PC-3 (cell line): ENCODE data around the gene SYT14.

ENCODE experiments used
- EZH2 ChIP-seq: fragments of 300-600 bp; sonication (generic); IDR thresholded peaks from one replicate; pipeline ENCODE4 v1.6.1; 2017; ENCODE audit warnings: antibody characterized with exemption, mild to moderate bottlenecking, low read length; ENCODE audit not compliant: unreplicated experiment
- EZH2phosphoT487 ChIP-seq: fragments of 300-600 bp; sonication (generic); IDR thresholded peaks from 2 replicates; pipeline ENCODE4 v1.6.1; 2018; ENCODE audit warnings: mild to moderate bottlenecking, antibody characterized with exemption, low read length, borderline replicate concordance
- TF ChIP-seq, protein P1 (sequence below): fragments of 300-600 bp; sonication (generic); conservative IDR thresholded peaks from 2 replicates; pipeline ENCODE4 v1.5.1; 2017; ENCODE audit warnings: antibody characterized with exemption, low read depth, mild to moderate bottlenecking, low read length

DNA sequence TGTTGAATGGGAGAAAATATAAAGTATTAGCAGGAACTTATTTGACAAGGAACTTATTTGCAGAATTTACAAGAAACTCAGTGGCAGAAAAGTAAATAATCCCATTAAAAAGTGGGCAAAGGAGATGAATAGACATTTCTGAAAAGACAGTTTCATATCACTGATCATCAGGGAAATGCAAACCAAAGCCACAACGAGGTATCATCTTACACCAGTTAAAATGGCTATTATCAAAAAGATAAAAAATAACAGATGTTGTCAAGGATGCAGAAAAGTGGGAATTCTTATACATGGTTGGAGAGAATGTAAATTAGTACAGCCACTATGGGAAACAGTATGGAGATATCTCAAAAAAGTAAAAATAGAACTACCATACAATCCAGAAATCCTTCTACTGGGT, 61.0 kb downstream of the SYT14 start:
- no peak for TF ChIP-seq EZH2
- TF ChIP-seq, protein P1, sequence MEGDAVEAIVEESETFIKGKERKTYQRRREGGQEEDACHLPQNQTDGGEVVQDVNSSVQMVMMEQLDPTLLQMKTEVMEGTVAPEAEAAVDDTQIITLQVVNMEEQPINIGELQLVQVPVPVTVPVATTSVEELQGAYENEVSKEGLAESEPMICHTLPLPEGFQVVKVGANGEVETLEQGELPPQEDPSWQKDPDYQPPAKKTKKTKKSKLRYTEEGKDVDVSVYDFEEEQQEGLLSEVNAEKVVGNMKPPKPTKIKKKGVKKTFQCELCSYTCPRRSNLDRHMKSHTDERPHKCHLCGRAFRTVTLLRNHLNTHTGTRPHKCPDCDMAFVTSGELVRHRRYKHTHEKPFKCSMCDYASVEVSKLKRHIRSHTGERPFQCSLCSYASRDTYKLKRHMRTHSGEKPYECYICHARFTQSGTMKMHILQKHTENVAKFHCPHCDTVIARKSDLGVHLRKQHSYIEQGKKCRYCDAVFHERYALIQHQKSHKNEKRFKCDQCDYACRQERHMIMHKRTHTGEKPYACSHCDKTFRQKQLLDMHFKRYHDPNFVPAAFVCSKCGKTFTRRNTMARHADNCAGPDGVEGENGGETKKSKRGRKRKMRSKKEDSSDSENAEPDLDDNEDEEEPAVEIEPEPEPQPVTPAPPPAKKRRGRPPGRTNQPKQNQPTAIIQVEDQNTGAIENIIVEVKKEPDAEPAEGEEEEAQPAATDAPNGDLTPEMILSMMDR: no peak
- TF ChIP-seq EZH2phosphoT487: no peak
